ENCODE results near the gene DNMT3L.
"Not testable (repeated sequence)": the region's sequence is repeated elsewhere in the genome, so short reads cannot be mapped to it uniquely, and the experiment has no call there.

DNA sequence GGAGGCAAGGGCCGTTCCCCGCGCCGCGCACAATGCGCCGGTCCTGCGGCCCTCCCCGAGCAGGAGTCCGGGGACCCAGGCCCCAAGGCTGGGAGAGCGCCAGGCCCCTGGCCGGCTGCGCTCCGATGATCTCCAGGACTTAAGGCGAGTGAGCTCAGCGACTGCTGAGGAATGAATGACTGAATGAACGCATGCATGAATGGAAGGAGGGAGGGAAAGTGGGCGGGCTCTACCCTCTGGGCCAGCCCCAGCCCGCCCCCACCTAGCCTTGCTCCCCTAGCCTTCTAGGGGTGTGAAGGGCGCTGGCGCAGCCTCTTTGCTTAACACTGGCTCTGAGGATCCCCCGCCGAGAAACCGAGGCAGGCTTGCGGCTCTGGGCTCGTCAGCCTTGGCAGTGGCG, 20.4 kb downstream of the DNMT3L start:
- not testable (repeated sequence) for TF ChIP-seq CTCF (IDR thresholded peaks at IDR 0.05); POLR2A (IDR thresholded peaks at IDR 0.05; ENCODE audit: low read depth)
